Effector CD4-positive, alpha-beta T cell (primary cell): ENCODE results near the gene IGF2.

Source experiments
- DNase-seq: peaks from one replicate; pipeline ENCODE4 v3.0.0-alpha.2; 2020

Gene IGF2

DNA sequence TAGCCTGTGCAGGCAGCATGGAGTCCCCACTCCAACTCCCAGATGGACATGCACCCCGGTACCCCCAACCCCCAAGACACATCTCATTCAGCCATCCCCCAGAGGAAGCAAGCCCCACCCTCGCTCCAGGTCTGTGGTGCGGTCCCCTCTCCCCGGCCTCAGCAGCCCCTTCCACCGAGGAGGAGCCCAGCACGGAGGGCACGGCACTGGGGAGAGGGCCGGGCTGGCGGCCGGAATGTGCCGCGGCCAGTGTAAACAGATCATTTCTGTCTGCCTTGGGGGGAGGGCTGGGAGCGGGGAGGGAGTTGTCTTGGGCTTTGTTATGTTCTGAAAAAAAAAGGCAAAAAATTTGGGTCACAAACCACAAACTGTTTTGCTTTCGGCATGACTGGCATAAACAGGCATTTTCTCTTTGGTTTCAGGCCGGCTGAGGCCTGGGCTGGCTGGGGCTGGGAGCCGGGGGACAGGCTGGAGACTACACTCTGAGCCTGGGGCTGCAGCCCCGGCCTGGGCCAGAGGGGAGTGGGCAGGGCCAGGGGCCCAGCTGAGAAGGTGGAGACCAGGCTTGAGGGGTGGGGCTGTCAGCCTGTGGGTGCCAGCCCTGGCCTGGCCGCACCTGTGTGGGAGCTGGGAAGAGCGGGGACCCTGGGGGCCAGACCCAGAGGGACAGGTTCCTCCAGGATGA is 16.8 kb downstream of the IGF2 start:
- DNase-seq, result no peak

DNA sequence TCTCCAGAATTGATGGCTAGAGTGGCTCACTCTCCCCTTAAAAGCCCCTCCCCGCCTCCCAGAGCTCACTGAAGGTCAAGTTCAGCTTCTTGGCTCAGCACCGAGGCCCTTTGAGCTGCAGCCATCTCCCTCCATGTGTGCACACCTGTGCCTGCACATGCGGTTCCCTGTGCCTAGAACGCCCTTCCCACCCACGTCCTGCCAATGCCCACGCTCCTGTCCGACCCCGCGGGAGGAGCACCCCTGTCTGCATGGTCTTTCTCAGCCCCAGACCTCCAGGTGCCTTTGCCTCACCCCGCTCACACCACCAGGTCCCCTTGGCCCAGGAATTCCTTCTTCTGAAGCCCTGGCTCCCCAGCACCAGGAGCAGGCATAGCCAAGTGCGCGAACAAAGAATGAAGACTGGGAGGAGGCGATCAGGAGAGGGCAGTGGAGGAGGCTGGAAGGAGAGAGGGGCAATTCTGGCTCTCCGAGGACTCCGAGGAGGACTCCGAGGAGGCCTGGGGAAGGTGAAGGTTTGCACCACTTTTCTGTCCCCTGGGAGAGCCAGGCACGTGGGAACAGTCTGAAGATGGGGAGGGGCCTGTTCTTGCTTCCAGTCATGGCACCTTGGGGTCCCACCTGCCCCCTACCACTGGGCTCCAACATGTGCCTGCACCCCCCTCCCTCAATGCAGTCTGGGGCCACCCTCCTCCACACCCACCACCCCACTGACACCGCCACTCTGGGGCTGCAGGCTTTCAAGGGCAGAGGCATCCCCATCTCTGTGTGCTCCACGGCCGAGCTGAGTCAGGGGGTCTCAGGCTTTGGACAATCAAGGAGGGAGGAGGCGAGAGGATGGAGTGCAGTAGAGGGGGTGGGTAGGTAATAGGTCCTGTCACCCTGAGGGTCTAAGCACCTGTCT is 17.7 kb downstream of the IGF2 start:
- no peak for DNase-seq

DNA sequence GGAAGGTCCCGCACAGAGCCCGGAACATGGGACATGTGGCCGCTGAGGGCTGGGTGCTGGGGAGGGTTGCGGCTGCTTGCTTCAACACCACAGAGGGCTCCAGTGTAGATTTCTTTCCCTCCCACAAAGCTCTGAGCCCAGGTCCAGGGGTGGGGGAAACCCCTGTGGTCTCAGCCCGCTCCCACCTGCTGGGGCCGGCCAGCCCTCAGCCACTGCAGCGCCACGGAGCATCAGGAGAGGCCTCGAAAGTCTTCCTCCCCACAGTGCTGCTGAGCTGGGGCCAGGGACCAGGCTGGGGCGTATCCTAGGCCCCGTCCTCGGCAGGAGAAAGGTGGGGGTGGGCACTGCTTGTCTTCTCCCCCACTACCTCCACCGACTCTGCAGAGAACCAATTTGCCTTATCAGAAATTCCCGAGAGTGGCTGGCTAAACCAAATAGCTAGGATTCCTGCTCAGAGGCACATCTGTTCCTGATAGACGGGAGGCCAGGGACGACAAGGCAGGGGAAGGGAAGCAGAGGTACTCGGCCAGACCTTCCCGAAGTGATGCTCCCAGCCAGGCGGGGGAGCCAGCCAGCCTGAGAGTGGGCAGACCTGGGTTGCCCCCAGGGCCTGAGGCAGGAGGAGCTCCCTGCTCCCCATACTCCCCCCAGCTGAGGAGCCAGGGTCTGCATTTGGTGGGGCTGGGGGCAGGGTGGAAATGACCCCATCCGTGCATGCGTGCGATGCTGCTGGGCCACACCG is 18.7 kb downstream of the IGF2 start:
- no peak for DNase-seq

DNA sequence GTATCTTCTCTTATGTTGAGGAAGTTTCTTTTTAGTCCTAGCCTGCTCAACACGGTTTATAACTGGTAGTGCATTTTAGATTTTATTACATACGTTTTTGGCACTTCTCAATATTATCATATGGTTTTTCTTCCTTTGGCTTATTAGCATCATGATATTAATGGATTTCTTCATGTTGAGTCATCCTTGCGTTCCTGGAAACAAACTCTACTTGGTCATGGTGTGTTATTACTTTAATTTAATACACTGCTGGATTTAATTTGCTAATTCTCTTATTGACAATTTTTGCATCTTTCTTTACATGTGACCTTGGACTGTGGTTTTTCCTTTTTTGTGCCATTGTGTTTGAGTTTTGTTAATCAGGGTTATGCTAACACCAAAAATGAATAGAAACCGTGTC is 20.5 kb downstream of the IGF2 start:
- DNase-seq, result no peak

DNA sequence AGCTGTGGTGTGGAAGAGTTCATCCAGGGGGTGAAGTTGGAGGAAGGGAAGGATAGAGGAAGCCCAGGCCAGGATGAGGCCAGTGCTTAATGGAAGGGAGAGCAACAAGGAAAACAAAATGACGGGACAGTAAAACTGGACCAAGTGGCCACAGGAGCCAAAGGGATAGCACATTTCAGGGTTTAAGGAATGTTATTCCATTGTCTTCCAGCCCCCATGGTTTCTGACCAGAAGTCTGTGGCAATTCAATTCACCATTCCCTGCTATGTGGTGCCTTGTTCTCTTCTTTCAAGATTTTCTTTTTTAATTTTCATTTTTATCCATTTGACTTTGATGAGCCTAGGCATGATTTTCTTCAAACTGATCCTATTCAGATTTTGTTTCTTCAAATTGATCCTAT is 22.5 kb downstream of the IGF2 start:
- DNase-seq, result no peak

DNA sequence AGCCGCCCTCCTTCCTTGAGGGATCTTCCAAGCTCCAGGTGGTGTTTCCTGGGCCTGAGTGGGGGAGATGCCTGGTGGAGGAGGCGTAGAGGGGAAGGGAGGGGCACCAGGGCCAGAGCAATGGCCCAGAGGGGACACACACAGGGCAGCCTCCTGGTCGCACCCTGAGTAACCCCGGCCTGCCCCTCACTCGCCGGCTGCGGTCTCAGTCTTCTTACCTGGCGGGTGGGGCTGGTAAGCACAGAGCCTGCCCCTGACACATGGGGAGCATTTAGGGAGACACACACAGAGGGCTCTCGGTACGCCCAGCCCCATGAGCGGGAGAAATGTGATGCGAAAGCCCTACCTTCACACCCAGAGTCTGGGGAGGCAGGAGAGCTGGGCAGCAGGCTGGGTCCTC is 23.9 kb downstream of the IGF2 start:
- no peak for DNase-seq

DNA sequence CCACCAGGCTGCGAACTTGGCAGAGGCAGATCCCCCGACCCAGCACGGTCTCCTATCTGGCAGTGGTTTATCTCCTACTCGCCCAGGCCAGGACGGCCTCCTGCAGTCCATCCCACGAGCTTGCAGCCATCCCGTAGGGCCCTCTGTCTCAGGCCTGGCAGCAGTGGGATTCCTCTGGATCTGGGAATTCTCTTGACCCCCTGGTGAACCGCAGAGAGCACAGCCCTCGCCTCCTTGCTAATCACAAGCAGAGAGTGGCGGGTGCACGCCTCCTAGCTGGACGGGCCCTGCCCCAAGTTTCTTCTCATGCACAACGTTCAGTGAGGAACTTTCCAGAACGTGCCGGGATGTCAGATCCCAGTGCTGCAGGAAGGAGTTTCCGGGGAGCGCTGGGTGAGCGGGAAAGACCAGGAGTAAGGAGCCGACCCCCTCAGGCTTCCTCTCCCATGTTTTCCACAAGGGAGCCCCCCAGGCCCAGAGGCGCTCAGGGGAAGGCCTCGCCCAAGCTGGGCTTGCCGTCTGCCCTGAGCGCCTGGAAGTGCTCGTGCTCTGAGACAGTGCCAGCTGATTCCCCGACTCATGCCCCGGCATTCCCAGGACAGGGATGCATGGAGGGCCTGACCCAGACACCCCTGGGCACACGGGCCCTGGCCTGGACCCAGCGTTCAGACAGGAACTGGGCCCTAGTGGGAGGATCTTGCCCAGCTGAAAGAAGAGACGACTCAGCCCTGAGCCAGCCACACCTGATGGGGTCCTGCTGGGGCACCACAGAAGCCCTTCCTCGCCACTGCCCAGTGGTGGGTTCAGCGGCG is 24.6 kb downstream of the IGF2 start:
- no peak for DNase-seq

DNA sequence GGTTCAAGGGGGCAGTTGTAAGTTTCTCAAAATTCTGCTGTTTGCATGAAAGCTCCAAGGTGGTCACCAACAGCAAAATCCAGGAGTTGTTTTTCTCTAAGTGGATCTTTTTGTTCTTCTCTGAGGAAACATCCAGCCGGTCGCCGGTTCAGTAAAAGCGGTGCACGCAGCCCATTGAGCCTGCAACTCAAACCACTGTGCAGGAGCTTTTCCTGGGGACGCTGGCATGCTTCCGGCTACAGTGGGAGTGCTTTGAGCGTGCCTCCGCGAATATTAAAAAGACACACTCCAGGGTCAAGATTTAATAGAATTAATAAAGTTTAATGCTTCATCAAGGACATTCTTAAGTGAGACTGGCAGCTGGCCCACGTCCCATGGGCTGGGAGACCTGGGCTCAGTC is 25.4 kb downstream of the IGF2 start:
- DNase-seq, result no peak

DNA sequence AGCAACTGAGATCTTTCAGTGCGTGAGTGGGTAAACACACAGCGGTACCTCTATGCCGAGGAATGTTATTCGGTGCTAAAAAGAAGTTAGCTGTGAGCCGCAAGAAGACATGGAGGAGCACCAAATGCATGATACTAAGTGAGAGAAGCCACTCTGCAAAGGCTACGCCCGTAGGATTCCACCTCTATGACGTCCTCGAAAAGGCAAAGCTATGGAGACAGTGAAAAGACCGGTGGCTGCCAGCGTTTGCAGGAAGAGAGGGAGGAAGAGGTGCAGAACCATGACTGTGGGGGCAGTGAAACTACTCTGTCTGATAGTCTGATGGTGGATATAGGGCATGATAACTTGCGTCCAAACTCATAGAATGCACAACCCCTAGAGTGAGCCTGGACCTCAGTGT is 28.7 kb downstream of the IGF2 start:
- no peak for DNase-seq

DNA sequence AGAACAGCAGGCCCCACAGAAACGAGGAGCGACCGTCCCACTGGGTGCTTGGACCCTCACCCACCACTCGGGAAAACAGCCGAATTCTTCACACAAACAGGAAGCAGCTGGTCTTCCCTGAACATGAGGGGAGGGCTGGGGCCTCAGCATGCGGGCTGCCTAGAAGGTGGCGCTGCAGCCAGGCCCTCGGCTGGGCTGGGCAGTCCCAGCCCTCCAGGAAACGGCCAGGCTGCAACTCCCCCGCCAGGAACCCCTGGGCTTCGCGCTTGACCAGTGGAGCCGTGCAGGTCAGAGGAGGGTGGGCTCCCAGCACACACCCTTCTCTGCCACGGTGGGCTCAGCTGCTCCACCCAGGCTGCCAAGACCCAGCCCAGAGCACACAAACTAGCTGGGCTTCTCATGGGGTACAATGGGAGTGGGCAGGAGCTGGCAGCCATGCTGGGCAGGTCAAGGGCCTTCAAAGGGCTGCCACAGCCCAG is 29.6 kb downstream of the IGF2 start:
- no peak for DNase-seq

DNA sequence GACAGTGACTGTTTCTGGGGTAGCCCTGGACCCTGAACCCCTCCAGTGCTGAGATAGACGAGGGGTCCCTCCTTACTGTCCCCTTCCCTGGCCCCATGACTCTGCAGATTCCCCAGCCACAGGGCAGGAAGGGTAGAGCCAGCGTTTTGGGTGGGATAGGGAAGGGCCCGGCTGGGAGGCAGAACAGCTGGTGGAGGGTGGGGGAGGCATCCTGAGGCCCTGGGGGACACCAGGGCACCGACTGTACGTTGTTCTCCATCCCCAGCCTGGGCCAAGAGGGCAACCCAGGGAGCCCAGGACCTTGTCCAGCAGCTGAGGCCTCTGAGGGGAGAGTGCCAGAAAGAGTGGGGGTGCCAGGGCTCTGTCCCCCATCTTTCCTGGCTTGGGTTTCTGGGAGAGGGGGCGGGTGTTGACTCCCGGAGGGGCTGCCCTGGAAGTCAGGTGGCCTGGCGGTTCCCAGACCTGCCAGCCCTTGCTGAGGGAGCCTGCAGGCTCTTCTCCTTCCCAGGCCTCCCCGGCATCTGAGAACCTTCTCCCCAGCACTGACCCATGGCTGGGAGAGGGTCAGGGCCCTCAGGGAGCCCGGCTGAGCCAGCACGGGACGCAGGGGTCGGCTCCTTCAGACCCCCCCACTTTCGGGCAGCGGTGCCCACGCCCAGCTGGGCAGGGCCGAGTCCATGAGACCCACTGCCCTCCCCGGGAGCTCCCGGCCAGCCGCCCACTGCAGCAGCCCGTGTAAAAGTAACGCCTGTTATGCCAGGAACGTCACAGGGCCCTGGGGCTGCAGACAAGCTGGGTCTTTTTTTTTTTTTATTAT is 30.3 kb downstream of the IGF2 start:
- DNase-seq, result no peak

DNA sequence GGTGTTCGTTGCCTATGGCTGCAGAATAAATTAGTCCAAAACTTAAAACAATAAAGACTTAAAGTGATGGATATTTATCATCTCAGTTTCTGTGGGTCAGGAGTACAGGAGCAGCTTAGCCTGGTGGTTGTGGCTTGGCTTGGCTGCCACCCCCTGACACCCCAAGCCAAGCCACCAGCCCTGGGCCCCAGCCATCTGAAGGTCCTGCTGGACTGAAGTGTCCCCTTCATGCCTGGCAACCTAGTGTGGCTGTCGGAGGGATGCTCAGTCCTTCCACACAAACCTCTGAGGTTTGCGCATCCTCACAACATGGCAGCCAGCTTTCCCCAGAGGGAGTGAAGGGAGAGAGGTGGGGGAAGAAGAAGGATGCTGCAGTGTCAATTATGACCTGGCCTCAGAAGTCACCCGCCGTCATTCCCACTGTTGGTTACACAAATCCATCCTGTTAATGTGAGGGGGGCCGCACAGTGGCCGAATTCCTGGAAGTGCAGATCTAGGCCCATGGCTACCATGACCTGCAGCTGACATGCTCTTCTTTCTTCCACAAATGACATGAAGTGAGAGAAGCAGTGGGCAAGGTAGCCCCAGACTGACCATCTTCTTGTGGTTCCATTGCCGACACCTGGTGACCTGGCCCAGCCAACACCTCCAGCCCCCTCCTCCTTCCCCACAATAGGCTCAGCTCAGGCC is 31.1 kb downstream of the IGF2 start:
- DNase-seq, result no peak

DNA sequence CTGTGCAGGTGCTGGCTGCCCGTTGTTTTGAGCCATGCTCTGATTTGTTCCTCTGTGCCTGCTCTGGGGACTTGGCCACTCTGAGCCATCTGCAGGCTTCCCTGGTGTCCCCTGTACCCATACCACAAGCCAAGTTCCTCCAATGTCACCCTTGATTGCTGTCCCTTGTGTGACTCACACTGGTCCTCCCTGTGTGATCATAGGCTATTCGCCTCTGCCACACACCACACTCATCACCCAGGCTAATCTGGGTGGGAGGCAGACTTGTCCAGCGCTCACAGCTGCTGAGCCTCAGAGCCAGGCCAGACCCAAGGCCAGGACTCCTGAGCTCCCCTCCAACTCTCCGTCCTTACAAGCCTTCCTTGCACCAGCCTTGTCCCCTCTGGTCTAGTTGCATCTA is 31.7 kb downstream of the IGF2 start:
- no peak for DNase-seq

DNA sequence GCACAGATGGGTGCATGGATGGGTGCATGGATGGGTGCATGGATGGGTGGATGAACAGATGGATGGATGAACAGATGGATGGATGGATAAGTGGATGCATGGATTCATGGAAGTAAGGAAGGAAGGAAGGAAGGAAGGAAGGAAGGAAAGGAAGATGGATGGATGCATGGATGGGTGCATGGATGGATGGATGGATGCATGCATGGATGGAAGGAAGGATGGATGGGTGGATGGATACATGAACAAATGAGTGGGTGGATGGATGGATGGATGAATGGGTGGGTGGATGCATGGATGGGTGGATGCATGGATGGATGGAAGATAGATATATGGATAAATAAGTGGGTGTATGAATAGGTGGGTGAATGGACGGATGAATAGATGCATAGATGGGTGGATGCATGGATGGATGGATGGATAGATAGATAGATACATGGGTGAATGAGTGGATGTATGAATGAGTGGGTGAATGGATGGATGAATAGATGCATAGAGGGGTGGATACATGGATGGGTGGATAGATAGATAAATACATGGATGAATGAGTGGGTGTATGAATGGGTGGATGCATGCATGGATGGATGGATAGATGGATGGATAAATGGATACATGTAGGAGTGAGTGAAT is 32.5 kb downstream of the IGF2 start:
- no peak for DNase-seq

DNA sequence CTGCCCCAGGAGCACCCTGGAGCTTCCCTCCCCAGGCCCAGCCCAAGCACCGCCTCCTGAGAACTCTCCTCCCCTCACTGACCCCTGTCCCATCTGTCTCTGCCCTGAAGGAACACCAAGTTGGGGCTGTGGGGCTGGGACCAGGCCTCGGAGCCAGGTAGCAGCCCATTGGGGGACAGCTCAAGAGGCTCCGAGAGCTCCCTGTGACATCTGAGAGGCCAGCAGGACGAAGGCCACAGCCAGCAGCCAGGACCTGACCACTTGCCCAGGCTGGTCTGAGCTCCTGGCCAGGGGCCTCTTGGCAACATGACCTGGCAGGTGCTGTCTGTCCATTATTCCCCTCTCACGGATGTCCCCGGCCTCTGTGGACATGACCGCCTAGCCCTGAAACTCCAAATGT is 33.7 kb downstream of the IGF2 start:
- DNase-seq, result no peak

DNA sequence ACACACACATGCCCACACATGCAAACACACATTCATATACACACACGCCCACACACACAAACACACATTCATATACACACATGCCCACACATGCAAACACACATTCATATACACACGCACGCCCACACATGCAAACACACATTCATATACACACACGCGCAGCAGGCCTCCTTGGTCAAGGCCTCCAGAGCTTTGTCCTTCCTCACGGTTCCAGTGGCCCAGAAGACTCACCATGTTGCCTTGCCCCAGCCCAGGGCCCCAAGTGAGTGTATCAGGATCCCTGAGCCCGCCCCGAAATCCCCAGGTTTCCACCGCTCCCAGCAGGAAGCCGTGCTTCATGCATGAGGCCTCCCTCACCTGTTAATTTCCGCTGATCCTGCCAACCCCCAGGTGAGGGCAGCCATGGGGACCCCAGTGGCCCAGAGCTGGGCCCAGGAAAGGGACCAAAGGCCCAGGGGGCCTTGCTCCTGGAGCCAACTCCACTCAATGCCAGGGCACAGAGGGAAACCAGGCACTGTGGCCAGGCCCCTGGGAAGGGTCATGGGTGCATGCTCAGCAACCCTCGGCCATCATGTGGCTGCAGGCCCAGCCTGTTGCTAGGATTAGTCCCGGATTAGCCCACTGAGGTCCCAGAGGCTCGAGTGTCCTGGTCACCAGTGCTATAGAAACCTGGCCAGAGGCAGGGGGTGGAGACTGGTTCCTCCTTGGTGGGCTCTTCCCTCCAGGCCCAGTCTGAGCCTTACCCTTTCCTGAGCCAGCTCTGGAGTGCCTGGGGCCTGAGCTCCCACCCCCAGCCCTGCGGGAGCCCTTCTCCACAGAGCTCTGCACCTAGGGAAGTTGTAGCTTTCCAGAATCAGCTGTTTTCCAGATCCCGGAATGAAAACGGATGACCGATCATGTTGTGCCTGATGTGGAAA is 34.4 kb downstream of the IGF2 start:
- DNase-seq, result no peak

DNA sequence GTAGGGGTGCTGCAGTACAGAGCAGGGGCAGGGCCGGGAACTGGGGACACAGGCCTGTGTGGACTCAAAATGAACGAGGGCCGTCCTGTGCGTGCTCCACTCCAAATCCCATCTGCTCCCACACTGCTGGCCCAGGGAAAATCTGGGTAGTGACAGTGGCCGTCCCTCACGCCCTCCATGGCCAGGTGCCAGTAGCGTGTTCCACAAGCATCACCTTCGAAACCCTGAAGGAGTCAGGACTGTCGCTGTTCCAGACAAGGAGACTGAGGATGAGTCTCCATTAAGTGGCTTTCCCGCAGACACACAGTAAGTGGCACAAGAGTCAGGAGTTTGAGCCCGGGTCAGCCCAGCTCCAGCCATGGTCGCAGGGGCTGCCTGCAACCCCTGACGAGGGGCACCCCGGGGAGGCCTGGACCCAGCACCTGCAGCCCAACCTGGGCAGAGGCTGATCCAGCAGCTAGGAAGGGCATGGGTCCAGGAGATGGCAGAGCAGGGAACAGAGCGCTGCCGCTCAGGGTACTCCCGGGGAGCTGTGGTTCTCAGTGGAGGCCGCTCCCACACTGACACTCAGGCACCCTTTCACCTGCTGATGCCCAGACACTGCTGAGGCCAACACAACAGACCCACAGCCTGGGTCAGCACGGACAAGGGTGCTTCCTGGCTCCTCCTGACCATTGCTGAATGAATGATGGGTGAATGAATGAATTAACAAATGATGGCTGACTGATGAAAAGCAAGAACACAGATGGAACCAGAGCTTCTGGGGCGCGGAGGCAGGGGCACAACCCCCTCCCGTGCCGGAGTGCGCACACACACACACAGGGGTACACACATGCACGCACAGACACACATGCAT is 35.3 kb downstream of the IGF2 start:
- no peak for DNase-seq

DNA sequence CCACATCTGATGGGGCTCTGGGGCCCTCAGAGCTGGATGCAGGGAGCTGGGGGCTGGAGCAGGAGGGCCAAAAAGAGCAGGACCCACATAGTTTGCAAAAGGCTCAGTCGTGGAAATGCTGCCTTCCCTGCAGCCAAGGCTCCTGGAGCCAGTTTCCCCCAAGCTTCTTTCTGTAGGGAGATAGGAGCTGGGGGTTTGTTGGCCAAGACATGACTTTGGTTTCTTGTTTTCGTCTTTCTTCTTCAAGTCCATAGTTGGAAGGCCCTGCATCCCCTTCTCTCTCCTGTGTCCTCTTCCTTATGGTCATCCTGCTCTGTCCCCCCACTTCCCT is 36.3 kb downstream of the IGF2 start:
- DNase-seq, result no peak
